ENCODE data around the gene OTUD4.

OTUD4 gene

GRCh38 chr4:145108128-145108527 lies 72.3 kb downstream of the OTUD4 start:
- no peak for DNase-seq (ENCODE audit: low spot score)

GRCh38 chr4:145107126-145107525 lies 73.3 kb downstream of the OTUD4 start:
- no peak for DNase-seq (ENCODE audit: low spot score)

- DNase-seq (ENCODE audit: low spot score), result no peak
Observed at GRCh38 chr4:145103496-145103895, 76.9 kb downstream of the OTUD4 start.

- no peak for DNase-seq (ENCODE audit: low spot score)
Observed at GRCh38 chr4:145102619-145103018, 77.8 kb downstream of the OTUD4 start.

- DNase-seq (ENCODE audit: low spot score), result no peak
Observed at GRCh38 chr4:145101091-145101490, 79.3 kb downstream of the OTUD4 start.

DNA sequence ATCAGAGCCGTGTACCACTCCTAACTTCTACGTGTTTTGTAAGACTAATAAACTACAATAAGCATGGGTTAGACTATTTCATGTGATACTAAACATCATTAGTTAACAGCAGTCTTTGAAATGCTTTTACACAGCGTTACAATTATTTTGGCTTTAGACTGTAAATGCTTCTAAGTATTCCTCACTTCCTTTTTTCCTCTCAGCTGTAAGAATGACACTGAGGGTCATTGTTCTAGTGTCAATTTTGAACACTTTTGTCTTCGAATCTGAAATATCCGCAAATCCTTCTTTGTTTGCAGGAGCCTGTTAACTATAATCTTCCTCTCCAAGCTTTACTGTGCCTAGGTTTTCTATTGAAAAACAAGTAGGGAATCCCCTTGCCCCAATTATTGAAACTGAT lies 80.7 kb downstream of the OTUD4 start:
- no peak for DNase-seq (ENCODE audit: low spot score)

GRCh38 chr4:145098675-145099037 lies 81.7 kb downstream of the OTUD4 start:
- peak; percentile 45 for DNase-seq (ENCODE audit: low spot score)

DNA sequence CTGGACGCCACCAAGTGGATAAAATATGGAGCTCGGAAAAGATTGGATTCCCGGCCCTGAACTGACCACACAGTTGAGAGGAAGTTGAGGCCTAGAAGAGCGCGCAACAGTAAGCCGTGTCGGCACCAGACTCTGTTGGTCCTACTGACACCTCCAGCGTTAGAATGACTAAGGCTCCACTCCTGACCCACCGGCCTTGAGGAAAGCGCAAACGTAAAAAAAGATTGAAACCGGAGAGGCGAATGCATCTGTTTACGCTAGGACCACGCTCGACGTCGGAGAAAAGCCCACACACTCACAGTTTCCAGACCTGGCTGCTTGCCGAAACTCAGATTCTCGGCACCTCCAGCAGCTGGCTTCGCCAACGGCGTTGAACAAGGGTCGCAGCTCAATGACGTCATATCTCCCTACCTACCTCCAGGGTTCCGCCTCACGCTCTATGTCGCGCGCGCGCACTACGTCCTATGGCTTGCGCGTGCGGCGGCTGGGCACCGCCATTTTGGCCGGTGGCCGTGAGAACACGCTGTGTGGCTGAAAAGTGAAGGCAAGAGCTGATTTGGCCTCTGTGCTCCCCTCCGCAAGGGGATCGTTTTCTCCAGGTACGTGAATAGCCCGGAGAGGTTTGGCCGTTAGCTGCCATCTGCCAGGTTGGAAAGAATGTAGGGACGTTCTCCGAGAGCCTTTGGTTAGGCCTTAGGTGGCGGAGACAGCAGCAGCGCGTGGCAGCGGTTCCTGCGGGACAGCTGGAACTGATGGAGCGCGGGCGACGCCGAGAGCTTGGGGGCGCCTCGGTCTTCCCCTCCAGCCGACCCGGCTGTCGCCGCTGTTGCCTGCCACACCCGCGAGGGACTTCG lies 82.3 kb downstream of the OTUD4 start, which contains the start of the genes ABCE1 and ANAPC10:
Gene ABCE1 (plus strand): TSS at position 491 of the 854 bp plus-strand sequence. CDS start 6,102 bp downstream, outside the sequence.
Gene ANAPC10 (minus strand): TSS at position 376 of the 854 bp plus-strand sequence. CDS start 2,097 bp downstream, outside the sequence.
- DNase-seq (ENCODE audit: low spot score), result peak; percentile 97

DNA sequence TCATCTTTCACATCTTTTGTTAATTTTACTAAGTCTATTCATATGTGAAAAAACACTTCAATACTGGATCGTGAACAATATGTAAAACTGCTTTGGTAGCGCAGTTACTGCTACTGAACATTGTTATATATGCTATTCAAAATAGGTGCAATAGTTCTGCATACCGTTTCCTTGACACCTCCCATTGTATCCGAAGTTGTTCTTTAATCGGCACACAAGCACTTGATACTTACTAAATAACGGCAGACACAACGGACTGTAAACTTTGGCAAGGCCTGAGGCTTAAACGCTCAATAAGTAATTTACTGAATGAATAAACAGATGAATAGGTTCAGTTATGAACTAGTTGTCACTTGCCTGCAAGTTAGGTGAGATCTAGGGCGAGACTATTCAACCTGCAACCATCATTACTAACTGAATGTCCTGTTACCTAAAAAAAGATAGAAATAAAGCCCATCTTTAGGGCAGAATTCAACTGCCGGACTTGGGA lies 83.0 kb downstream of the OTUD4 start:
- no peak for DNase-seq (ENCODE audit: low spot score)

- no peak for DNase-seq (ENCODE audit: low spot score)
Observed at GRCh38 chr4:145093638-145094037, 86.8 kb downstream of the OTUD4 start.

GRCh38 chr4:145090380-145090779 lies 90.0 kb downstream of the OTUD4 start:
- DNase-seq (ENCODE audit: low spot score), result no peak

- DNase-seq (ENCODE audit: low spot score), result no peak
Observed at GRCh38 chr4:145083891-145084605, 96.3 kb downstream of the OTUD4 start.

All from Ammon's horn (tissue), 1 donor.